Ovary (tissue), 9 donors: ENCODE results near the gene STYXL1. TPM values are rescaled to one million over a fixed set of nuclear protein-coding genes. Genes with fewer than 3 reads are reported as not detected.

ENCODE experiments used
- DNase-seq, 5 donors: peaks; one replicate each; pipeline ENCODE4 v3.0.0-alpha.2; 2019 to 2020
- H3K27ac ChIP-seq, 2 donors: fragments of 200-600 bp; one replicate each; pipeline versions ENCODE4 v1.5.1 to v1.8.0; 2019 to 2022
- H3K27me3 ChIP-seq: fragments of 200-600 bp; one replicate; pipeline ENCODE4 v1.8.0; 2022
- H3K36me3 ChIP-seq: fragments of 200-600 bp; sonication (generic); one replicate; pipeline ENCODE4 v1.5.1; 2019
- H3K4me1 ChIP-seq: one replicate; pipeline ENCODE4 v1.8.1; 2013; ENCODE audit warnings: mild to moderate bottlenecking, moderate library complexity; ENCODE audit not compliant: insufficient read depth
- H3K4me3 ChIP-seq: fragments of 200-600 bp; sonication (generic); one replicate; pipeline ENCODE4 v1.5.1; 2017
- H3K9me3 ChIP-seq, 2 donors: fragments of 200-600 bp in 1 of 2; sonication (generic) in 1 of 2; one replicate each; pipeline versions ENCODE4 v1.5.1 to v1.8.1; 2013 to 2019; ENCODE audit warnings: mild to moderate bottlenecking in 1 of 2, moderate library complexity in 1 of 2
- EP300 ChIP-seq: sonication (generic); formaldehyde crosslinking; IDR thresholded peaks from one replicate; pipeline ENCODE4 v1.6.1; 2017; ENCODE audit warnings: antibody characterized with exemption
- POLR2A ChIP-seq: fragments of 450-650 bp; IDR thresholded peaks from one replicate; pipeline ENCODE4 v1.6.1; 2017; ENCODE audit warnings: antibody characterized with exemption, mild to moderate bottlenecking, moderate library complexity
- WGBS, 3 donors: extraction: QIAGEN DNeasy Blood & Tissue Kit in 1 of 3; methylation state at CpG; one replicate each; pipeline versions ENCODE4 v1.1.5 to v1.1.7; 2013 to 2017; 5-methylcytosine and 5-hydroxymethylcytosine counted together
- intact Hi-C, 4 donors: fragments of 100-400 bp; cut with DNase I; formaldehyde crosslinking; loops; one replicate each; pipeline versions ENCODE4 v1.11.0 to v1.15.1; 2022 to 2023
- polyA plus RNA-seq, 2 donors: library from polyadenylated mRNA; stranded (reverse); fragments of 200-250 nt in 1 of 2; fragments of 350-450 nt in 1 of 2; fragmentation: Illumina TruSeq in 1 of 2; extraction: RNeasy Lipid Tissue Mini Kit (QIAGEN cat#74804) in 1 of 2; gene quantifications; one replicate each; pipeline ENCODE4 v1.2.3, GENCODE V29; 2013 to 2014
- total RNA-seq, 7 donors: library from RNA; depleted of rRNA in 2 of 7; stranded (reverse); fragments of >200 nt in 2 of 7; fragmentation: NEBNext Ultra II Directional in 3 of 7; extraction: Animal tissue kit (Norgen Biotek cat#: 25700) in 3 of 7; gene quantifications; one replicate each; pipeline versions ENCODE4 v1.1.0 to v1.2.4, GENCODE V29; 2016 to 2023
- TF ChIP-seq, protein P1 (sequence below), 3 donors: fragments of 450-650 bp in 2 of 3; fragments of 200-600 bp in 1 of 3; IDR thresholded peaks; one replicate each; pipeline versions ENCODE4 v1.5.1 to v1.8.0; 2016 to 2022; ENCODE audit warnings: antibody characterized with exemption in 3 of 3, mild to moderate bottlenecking in 1 of 3
- donor health status: DM: no; HTN: no; CAD: no; lungs with moderate emphysema.
- donor health status: DM: no; HTN: no; CAD: no.
- donor health status: Bipolar disorder and iron deficiency.
- donor health status: DM: yes; HTN: yes; CAD: no.
- donor health status: DM: no; HTN: no; CAD: no.
- donor health status: DM: yes; HTN: yes; CAD: no.

Gene STYXL1
- total and polyA plus RNA-seq, 9 donors = 15.7 to 39.9 (median 31.2) TPM

DNA sequence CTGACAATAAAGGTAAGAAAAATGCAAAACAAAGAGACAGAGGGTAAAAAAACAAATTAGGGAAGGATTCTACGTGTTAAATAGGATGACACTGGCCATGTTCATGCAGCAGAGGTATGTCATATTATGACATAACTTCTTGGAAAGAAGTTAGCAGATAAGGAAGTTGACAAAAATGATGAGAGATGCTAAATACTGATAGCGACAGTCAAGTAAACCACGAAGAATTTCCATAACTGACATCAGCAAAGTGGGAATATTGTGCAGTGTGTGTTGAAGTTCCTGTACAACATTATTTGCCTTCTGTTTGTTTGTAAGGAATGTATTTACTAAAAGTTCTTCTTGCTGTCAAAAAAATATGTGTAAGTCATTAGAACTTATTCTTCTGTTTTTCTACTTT, 29.6 kb upstream of the STYXL1 start:
- no peaks in the 10 kb centered on the region for H3K9me3 ChIP-seq
- TF ChIP-seq, protein P1, sequence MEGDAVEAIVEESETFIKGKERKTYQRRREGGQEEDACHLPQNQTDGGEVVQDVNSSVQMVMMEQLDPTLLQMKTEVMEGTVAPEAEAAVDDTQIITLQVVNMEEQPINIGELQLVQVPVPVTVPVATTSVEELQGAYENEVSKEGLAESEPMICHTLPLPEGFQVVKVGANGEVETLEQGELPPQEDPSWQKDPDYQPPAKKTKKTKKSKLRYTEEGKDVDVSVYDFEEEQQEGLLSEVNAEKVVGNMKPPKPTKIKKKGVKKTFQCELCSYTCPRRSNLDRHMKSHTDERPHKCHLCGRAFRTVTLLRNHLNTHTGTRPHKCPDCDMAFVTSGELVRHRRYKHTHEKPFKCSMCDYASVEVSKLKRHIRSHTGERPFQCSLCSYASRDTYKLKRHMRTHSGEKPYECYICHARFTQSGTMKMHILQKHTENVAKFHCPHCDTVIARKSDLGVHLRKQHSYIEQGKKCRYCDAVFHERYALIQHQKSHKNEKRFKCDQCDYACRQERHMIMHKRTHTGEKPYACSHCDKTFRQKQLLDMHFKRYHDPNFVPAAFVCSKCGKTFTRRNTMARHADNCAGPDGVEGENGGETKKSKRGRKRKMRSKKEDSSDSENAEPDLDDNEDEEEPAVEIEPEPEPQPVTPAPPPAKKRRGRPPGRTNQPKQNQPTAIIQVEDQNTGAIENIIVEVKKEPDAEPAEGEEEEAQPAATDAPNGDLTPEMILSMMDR (IDR thresholded peaks at IDR 0.05) = no peak
- TF ChIP-seq POLR2A (no peak), EP300 (no peak)
- H3K27ac ChIP-seq = no peak overlapping the region
- no peak for DNase-seq
- no peaks in the 10 kb centered on the region for H3K36me3 ChIP-seq
- intact Hi-C loops = no loop called here
- no peaks in the 10 kb centered on the region for H3K27me3 ChIP-seq
- 60 to 66% (median 65%) methylated on average over 3 of the region's 3 CpGs for WGBS, 3 donors
- H3K4me1 ChIP-seq = no peaks in the 10 kb centered on the region
- no peak overlapping the region for H3K4me3 ChIP-seq

DNA sequence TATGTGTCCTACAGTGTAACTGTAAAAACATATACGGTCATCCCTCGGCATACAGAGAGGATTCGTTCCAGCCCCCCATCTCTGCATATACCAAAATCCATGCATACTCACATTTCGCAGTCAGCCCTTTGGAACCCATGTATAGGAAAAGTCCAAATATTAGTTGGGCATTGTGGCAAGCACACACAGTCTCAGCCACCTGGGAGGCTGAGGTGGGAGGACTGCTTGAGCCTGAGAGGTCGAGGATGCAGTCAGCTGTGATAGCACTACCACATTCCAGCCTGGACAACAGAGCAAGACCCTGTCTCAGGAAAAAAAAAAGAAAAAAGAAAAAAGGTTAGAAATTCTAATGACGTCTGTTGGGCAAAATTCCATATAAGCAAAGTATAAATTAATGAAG, 29.2 kb upstream of the STYXL1 start:
- H3K27me3 ChIP-seq = no peaks in the 10 kb centered on the region
- TF ChIP-seq POLR2A (no peak), EP300 (no peak)
- TF ChIP-seq, protein P1 (IDR thresholded peaks at IDR 0.05) = no peak
- H3K27ac ChIP-seq = no peak overlapping the region
- intact Hi-C loops = no loop called here
- no peaks in the 10 kb centered on the region for H3K36me3 ChIP-seq
- no peaks in the 10 kb centered on the region for H3K4me1 ChIP-seq
- H3K4me3 ChIP-seq = no peak overlapping the region
- DNase-seq = no peak
- 82 to 88% (median 85%) methylated on average over 6 of the region's 6 CpGs for WGBS, 3 donors
- no peaks in the 10 kb centered on the region for H3K9me3 ChIP-seq

DNA sequence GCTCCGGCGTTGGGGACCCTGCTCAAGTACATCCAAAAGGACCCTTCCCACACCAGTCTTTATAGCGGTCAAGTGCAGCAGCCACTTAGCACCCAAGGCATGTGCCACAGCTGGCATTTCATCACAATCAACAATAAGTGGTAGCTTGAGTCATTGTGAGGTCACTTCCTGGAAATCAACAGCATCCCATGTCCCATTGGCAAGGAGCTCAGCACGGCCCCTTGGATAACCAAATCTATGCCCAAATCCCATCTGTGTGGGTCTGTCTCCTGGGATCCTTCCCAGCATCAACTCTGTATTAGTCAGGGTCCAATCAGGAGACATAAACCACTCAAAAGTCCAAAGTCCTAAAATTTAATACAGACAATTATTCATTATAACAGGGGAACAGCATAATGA, 27.2 kb upstream of the STYXL1 start:
- WGBS, 3 donors = 94 to 99% (median 95%) methylated on average over 4 of the region's 4 CpGs

DNA sequence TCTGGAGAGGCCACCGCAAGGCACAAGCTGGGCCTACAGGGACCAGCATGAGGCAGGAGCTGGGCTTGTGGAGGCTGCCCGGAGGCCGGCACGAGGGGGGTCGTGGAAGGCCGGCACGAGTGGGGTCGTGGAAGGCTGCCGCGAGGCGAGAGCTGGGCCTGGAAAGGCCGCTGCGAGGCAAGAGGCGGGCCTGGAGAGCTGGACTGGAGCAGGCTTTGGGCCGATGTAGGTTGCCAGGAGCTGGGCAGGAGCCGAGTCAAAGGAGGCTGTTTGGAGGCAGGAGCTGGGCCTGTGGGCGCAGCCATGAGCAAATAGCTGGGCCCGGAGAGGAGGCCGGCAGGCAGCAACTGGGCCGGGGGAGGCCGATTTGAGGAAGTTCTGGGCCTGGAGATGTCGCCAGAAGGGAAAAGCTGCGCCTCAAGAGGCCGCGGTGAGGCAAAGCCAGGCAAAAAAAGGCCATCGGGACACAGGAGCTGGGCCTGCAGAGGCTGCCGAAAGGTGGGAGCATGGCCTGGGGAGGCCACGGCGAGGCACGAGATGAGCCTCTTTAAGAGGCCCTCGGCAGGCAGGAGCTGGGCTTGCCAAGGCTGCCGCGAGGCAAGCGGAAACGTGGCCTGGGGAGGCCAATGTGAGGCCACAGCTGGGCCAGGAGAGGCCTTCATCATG, 26.6 kb upstream of the STYXL1 start:
- Histone ChIP-seq H3K27me3 (no peaks in the 10 kb centered on the region), H3K4me3 (no peak overlapping the region), H3K9me3 (no peaks in the 10 kb centered on the region), H3K4me1 (peaks cover 4% of the 10 kb centered on the region), H3K36me3 (no peaks in the 10 kb centered on the region), H3K27ac (no peak overlapping the region)
- DNase-seq = no peak
- TF ChIP-seq EP300 (no peak), POLR2A (no peak)
- intact Hi-C loops = no loop called here
- WGBS, 3 donors = 96 to 98% (median 96%) methylated on average over 35 of the region's 35 CpGs

More for the DNA sequence above, 27.2 kb upstream of the STYXL1 start:
- Histone ChIP-seq H3K27ac (no peak overlapping the region), H3K9me3 (no peaks in the 10 kb centered on the region), H3K27me3 (no peaks in the 10 kb centered on the region), H3K4me1 (peaks cover 4% of the 10 kb centered on the region), H3K4me3 (no peak overlapping the region), H3K36me3 (no peaks in the 10 kb centered on the region)
- no peak for DNase-seq
- intact Hi-C loops = no loop called here
- TF ChIP-seq, protein P1 (IDR thresholded peaks at IDR 0.05) = no peak
- TF ChIP-seq POLR2A (no peak), EP300 (no peak)

DNA sequence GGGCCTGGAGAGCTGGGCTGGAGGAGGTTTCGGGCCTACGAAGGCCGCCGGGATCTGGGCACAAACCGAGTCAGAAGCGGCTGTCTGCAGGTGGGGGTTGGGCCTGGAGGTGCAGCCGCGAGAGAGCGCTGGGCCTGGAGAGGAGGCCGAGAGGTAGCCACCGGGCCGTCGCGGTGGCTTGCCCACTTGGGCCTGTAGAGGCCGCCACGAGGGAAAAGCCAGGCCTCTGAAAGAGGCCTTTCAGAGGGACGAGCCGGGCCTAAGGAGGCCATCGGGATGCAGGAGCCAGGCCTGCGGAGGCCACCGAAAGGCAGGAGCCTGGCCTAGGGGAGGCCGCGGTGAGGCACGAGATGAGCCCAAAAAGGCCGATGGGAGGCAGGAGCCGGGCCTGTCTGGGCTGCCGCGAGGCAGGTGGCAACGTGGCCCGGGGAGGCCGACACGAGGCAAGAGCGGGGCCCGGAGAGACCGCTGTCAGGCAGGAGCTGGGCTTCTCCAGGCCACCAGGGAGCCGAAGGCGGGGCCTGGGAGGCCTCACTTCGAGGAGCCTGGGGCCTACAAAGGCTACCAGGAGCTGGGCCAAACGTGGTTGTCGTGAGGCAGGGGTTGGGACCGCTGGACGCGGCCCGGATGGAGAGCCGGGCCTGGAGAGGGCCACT, 25.7 kb upstream of the STYXL1 start:
- no peak for DNase-seq
- TF ChIP-seq POLR2A (no peak), EP300 (no peak)
- TF ChIP-seq, protein P1 (IDR thresholded peaks at IDR 0.05) = no peak
- no peaks in the 10 kb centered on the region for H3K36me3 ChIP-seq
- peaks cover 4% of the 10 kb centered on the region for H3K4me1 ChIP-seq
- H3K4me3 ChIP-seq = no peak overlapping the region
- H3K27me3 ChIP-seq = no peaks in the 10 kb centered on the region
- H3K27ac ChIP-seq = no peak overlapping the region
- WGBS, 3 donors = 93 to 96% (median 94%) methylated on average over 45 of the region's 45 CpGs
- intact Hi-C loops = no loop called here
- H3K9me3 ChIP-seq = no peaks in the 10 kb centered on the region
